Fibroblast of villous mesenchyme (primary cell): ENCODE data around the gene GNG11. TPM values are rescaled to one million over a fixed set of nuclear protein-coding genes. Genes with fewer than 3 reads are reported as not detected.
A peak's percentile ranks its signal among the peaks of the same experiment; 100 is the strongest.

ENCODE experiments used
- DNase-seq: peaks from one replicate; pipeline ENCODE4 v3.0.0-alpha.2; 2010; ENCODE audit warnings: low read depth
- H3K4me3 ChIP-seq: 2 replicates; pipeline ENCODE4 v1.5.1; 2011; ENCODE audit warnings: low read depth, mild to moderate bottlenecking, low read length
- total RNA-seq: library from RNA; depleted of rRNA; stranded (reverse); fragments of >200 nt; gene quantifications from 2 replicates; pipeline ENCODE4 v1.2.3, GENCODE V29; 2012
- TF ChIP-seq, protein P1 (sequence below): IDR thresholded peaks from 2 replicates; pipeline ENCODE4 v1.5.1; 2012; ENCODE audit warnings: low read depth, mild to moderate bottlenecking, low read length; ENCODE audit not compliant: insufficient read depth

GNG11 gene
- total RNA-seq, 1 donor = 67.4 TPM

DNA sequence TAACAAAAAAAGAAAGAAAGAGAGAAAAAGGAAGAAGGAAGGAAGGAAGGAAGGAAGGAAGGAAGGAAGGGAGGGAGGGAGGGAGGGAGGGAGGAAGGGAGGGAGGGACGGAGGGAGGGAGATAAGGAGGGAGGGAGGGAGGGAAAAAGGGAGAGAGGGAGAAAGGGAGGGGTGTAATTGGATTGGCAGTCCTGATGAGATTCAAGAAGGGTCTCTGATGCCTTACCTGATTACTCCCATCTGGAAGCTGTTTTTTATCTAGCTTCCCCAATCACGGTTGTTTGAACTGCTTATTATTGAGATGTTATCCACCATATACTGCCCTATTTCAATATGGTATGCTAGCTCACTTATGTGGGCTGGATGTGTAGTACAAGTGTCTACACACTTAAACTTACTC lies 27.3 kb downstream of the GNG11 start:
- H3K4me3 ChIP-seq = no peak overlapping the region
- DNase-seq = no peak
- TF ChIP-seq, protein P1, sequence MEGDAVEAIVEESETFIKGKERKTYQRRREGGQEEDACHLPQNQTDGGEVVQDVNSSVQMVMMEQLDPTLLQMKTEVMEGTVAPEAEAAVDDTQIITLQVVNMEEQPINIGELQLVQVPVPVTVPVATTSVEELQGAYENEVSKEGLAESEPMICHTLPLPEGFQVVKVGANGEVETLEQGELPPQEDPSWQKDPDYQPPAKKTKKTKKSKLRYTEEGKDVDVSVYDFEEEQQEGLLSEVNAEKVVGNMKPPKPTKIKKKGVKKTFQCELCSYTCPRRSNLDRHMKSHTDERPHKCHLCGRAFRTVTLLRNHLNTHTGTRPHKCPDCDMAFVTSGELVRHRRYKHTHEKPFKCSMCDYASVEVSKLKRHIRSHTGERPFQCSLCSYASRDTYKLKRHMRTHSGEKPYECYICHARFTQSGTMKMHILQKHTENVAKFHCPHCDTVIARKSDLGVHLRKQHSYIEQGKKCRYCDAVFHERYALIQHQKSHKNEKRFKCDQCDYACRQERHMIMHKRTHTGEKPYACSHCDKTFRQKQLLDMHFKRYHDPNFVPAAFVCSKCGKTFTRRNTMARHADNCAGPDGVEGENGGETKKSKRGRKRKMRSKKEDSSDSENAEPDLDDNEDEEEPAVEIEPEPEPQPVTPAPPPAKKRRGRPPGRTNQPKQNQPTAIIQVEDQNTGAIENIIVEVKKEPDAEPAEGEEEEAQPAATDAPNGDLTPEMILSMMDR = no peak

- DNase-seq = peak; percentile 95
- TF ChIP-seq, protein P1 = no peak
- no peak overlapping the region for H3K4me3 ChIP-seq
These were observed 27.9 kb downstream of the GNG11 start for GRCh38 chr7:93949423-93949822.

DNA sequence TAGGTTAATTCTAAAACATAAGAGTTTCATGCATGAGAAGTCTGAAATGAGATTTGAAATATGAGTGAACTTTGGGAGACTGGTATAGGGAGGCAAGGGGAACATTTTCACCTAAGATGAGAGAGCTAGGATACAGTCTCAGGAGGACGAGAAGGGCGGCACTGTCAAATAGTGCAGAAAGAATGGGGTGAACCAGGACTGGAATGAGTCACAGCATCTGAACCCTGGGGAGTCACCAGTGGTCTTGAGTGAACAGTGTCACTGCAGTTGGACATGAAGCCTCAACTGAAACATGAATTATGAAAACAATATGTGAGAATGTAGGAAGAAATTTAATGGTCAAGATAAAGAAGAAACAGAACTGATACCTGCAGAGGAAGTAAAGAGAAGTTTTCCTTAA lies 33.8 kb downstream of the GNG11 start:
- TF ChIP-seq, protein P1 = no peak
- no peak for DNase-seq
- H3K4me3 ChIP-seq = no peak overlapping the region

DNA sequence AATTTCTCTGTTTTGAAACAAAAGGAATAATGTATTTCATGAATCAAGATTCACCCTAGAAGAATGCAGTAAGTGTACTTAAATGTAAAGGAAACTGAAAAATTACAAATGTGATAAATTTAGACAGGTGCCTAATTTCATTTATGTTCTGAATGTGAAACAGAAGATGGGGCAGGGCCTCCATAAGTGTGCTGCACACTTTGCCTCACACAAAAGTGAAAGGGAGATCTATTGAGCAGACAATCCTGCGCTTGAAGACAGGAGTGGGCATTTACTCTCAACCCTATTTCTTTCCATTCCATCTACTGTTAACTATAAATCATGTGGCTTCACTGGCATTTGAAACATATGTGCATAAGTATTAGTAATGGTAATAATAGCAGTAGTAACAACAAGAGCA lies 36.2 kb downstream of the GNG11 start:
- TF ChIP-seq, protein P1 = no peak
- H3K4me3 ChIP-seq = no peak overlapping the region
- DNase-seq = no peak

DNA sequence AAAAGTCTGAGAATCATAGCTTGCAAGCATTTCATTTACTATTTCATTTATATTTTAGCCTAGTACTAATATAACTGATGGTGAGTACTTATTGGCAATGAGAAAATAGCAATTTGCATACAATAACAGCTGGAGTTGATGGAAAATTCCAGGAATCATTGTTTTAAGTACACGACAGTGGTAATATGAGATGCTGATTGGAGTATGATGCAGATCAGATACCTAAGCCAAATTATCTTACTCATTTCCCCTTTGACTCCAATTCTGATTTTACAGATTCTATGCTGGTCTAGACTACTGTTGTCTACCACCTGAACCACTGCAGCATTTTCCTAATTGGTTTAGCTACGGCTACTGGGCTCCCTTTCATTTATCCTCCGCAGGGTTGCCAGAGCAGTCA lies 36.7 kb downstream of the GNG11 start:
- H3K4me3 ChIP-seq = no peak overlapping the region
- TF ChIP-seq, protein P1 = no peak
- DNase-seq = no peak

- H3K4me3 ChIP-seq = no peak overlapping the region
- TF ChIP-seq, protein P1 = no peak
- DNase-seq = no peak
These were observed 37.1 kb downstream of the GNG11 start for GRCh38 chr7:93958651-93959050.

DNA sequence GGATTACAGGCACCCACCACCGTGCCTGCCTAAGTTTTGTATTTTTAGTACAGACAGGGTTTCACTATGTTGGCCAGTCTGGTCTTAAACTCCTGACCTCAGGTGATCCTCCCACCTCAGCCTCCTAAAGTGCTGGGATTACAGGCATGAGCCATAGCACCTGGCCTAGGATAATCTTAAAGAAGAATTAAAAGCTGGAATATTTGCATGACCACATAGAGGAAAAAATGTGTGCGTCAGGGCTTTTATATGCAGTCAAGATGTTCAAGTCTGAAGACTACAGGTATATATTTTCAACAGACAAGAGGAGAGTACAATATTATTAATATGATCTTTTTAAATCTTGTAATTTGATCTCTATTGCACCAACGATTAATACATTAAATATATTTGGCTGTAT lies 39.5 kb downstream of the GNG11 start:
- DNase-seq = no peak
- no peak overlapping the region for H3K4me3 ChIP-seq
- TF ChIP-seq, protein P1 = no peak
